Karpas-422 (cell line): ENCODE results near the gene LRP8. TPM values are rescaled to one million over a fixed set of nuclear protein-coding genes. Genes with fewer than 3 reads are reported as not detected.

ENCODE experiments used
- DNase-seq: peaks from one replicate; pipeline ENCODE4 v3.0.0-alpha.2; 2015
- H2AFZ ChIP-seq: fragments of 200-600 bp; sonication (generic); 2 replicates; pipeline ENCODE4 v1.6.1; 2014; ENCODE audit warnings: antibody characterized with exemption, low read length, mixed read lengths
- H3K27ac ChIP-seq: fragments of 200-600 bp; sonication (generic); 2 replicates; pipeline ENCODE4 v1.5.1; 2014; ENCODE audit warnings: mild to moderate bottlenecking, low read length, moderate library complexity
- H3K27me3 ChIP-seq: fragments of 200-600 bp; sonication (generic); 2 replicates; pipeline ENCODE4 v1.6.1; 2014; ENCODE audit warnings: low read length, mixed read lengths
- H3K36me3 ChIP-seq: fragments of 200-600 bp; sonication (generic); 2 replicates; pipeline ENCODE4 v1.6.1; 2014; ENCODE audit warnings: low read length, mixed read lengths; ENCODE audit not compliant: insufficient read depth
- H3K4me1 ChIP-seq: fragments of 200-600 bp; sonication (generic); 2 replicates; pipeline ENCODE4 v1.6.1; 2014; ENCODE audit warnings: mild to moderate bottlenecking, low read length, mixed read lengths
- H3K4me2 ChIP-seq: fragments of 200-600 bp; sonication (generic); 2 replicates; pipeline ENCODE4 v1.6.1; 2014; ENCODE audit warnings: low read length, low read depth, mild to moderate bottlenecking; ENCODE audit not compliant: poor library complexity, severe bottlenecking
- H3K4me3 ChIP-seq: fragments of 200-600 bp; sonication (generic); 2 replicates; pipeline ENCODE4 v1.5.1; 2014; ENCODE audit warnings: mild to moderate bottlenecking, antibody characterized with exemption, low read length, mixed read lengths
- H3K79me2 ChIP-seq: fragments of 200-600 bp; sonication (generic); 2 replicates; pipeline ENCODE4 v1.6.1; 2014; ENCODE audit warnings: mild to moderate bottlenecking, low read length, mixed read lengths
- H3K9ac ChIP-seq: fragments of 200-600 bp; sonication (generic); 2 replicates; pipeline ENCODE4 v1.6.0; 2014; ENCODE audit warnings: low read length
- H3K9me2 ChIP-seq: fragments of 200-600 bp; sonication (generic), shearing (Covaris generic); replicated peaks from 2 replicates; pipeline ENCODE4 v1.6.0; 2014; ENCODE audit warnings: mild to moderate bottlenecking, low read length, moderate library complexity; ENCODE audit not compliant: insufficient read depth
- H3K9me3 ChIP-seq: fragments of 300-700, 200-600 bp; sonication (generic); 2 replicates; pipeline ENCODE4 v1.6.1; 2014; ENCODE audit warnings: low read length, mixed read lengths
- H4K20me1 ChIP-seq: fragments of 200-600 bp; sonication (generic); 2 replicates; pipeline ENCODE4 v1.6.1; 2014; ENCODE audit warnings: mild to moderate bottlenecking, antibody characterized with exemption, low read length, low read depth; ENCODE audit not compliant: insufficient read depth
- total RNA-seq: library from RNA; depleted of rRNA; stranded (reverse); fragments of >200 nt; shearing (Covaris generic); gene quantifications from 2 replicates; pipeline ENCODE4 v1.2.3, GENCODE V29; 2014; ENCODE audit warnings: low replicate concordance

Gene LRP8
- total RNA-seq, 1 experiment from 2014 or later, result 26.7 TPM

- peaks cover 12% of the 10 kb centered on the region for H3K4me1 ChIP-seq
- H3K9me3 ChIP-seq, result no peaks in the 10 kb centered on the region
- H3K27ac ChIP-seq, result no peak overlapping the region
- 0 out of 2 replicates have a peak, but pooled peaks cover 5% of the 10 kb centered on the region for H3K79me2 ChIP-seq
- DNase-seq, result no peak
- H3K4me2 ChIP-seq, result no peak overlapping the region
- no peak overlapping the region for H2AFZ ChIP-seq
- H3K9ac ChIP-seq, result no peak overlapping the region
- peaks cover 64% of the 10 kb centered on the region; the same call in 1 of the 2 replicates for H3K36me3 ChIP-seq
- no peak overlapping the region for H3K4me3 ChIP-seq
- H4K20me1 ChIP-seq, result no peaks in the 10 kb centered on the region
- H3K9me2 ChIP-seq, result no peaks in the 10 kb centered on the region
- no peaks in the 10 kb centered on the region for H3K27me3 ChIP-seq
These were observed 62.3 kb downstream of the LRP8 start for GRCh38 chr1:53265581-53265980.

GRCh38 chr1:53264048-53264447 lies 63.8 kb downstream of the LRP8 start:
- Histone ChIP-seq H3K9me2 (no peaks in the 10 kb centered on the region), H3K27ac (no peak overlapping the region), H3K4me1 (no peaks in the 10 kb centered on the region), H2AFZ (no peak overlapping the region), H3K4me3 (no peak overlapping the region), H3K9me3 (no peaks in the 10 kb centered on the region), H3K79me2 (0 out of 2 replicates have a peak, but pooled peaks cover 5% of the 10 kb centered on the region), H3K27me3 (no peaks in the 10 kb centered on the region), H4K20me1 (no peaks in the 10 kb centered on the region), H3K4me2 (no peak overlapping the region), H3K9ac (no peak overlapping the region), H3K36me3 (peaks cover 65% of the 10 kb centered on the region; the same call in 1 of the 2 replicates)
- DNase-seq, result no peak

DNA sequence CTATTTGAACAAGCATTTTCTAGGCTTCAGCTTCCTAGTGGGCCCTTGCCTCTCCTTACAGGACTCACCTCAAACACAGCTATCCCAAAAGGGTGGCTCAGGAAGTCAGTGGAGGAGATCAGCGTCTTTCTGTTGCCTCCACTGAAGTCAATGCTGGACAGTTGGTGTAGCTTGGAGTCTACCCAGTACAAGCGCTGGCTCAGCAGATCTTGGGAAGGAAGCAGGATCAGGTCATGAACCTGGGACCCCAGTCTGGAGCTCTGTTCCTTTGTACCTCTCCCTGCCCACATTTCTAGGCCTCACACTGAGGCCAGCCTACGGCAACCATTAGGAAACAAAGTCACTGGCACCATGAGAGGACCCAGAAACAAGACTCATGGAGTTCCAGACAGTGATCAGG lies 65.9 kb downstream of the LRP8 start:
- H3K79me2 ChIP-seq, result no peaks in the 10 kb centered on the region
- DNase-seq, result no peak
- no peak overlapping the region for H3K9ac ChIP-seq
- no peak overlapping the region for H3K4me2 ChIP-seq
- H3K9me3 ChIP-seq, result no peaks in the 10 kb centered on the region
- no peak overlapping the region for H3K4me3 ChIP-seq
- no peaks in the 10 kb centered on the region for H3K4me1 ChIP-seq
- no peaks in the 10 kb centered on the region for H3K9me2 ChIP-seq
- no peaks in the 10 kb centered on the region for H3K27me3 ChIP-seq
- peaks cover 72% of the 10 kb centered on the region; the same call in 1 of the 2 replicates for H3K36me3 ChIP-seq
- no peak overlapping the region for H3K27ac ChIP-seq
- no peaks in the 10 kb centered on the region for H4K20me1 ChIP-seq
- no peak overlapping the region for H2AFZ ChIP-seq

GRCh38 chr1:53260631-53261247 lies 67.1 kb downstream of the LRP8 start:
- Histone ChIP-seq H3K36me3 (peaks cover 80% of the 10 kb centered on the region; the same call in 1 of the 2 replicates), H2AFZ (no peak overlapping the region)

DNA sequence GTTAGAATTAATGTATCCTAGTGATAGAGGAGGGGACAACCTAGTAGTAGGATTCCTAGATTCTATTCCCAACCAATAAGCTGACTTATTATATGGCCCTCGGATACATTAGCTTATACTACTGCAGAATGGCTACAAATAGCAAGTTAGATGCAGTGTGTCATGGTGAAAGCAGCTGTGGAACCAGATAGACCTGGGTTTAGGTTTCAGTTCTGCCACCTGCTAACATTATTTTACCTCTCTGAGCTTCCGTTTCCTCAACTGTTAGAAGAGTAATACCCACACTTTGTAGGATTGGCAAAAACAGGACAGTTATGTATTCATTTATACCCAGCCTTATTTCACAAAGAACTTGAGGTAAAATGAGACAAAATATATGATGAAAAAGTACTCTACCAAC lies 67.9 kb downstream of the LRP8 start:
- no peak overlapping the region for H3K27ac ChIP-seq
- no peaks in the 10 kb centered on the region for H3K79me2 ChIP-seq
- no peaks in the 10 kb centered on the region for H3K9me2 ChIP-seq
- H2AFZ ChIP-seq, result no peak overlapping the region
- H3K9me3 ChIP-seq, result no peaks in the 10 kb centered on the region
- H3K36me3 ChIP-seq, result peaks cover 81% of the 10 kb centered on the region; the same call in 1 of the 2 replicates
- H3K4me2 ChIP-seq, result no peak overlapping the region
- no peak overlapping the region for H3K4me3 ChIP-seq
- DNase-seq, result no peak
- H4K20me1 ChIP-seq, result no peaks in the 10 kb centered on the region
- no peaks in the 10 kb centered on the region for H3K27me3 ChIP-seq
- no peak overlapping the region for H3K9ac ChIP-seq
- no peaks in the 10 kb centered on the region for H3K4me1 ChIP-seq

More at GRCh38 chr1:53260631-53261247, 67.1 kb downstream of the LRP8 start:
- Histone ChIP-seq H3K4me3 (no peak overlapping the region), H3K27me3 (no peaks in the 10 kb centered on the region), H3K79me2 (no peaks in the 10 kb centered on the region), H3K4me2 (no peak overlapping the region), H3K9ac (no peak overlapping the region), H4K20me1 (no peaks in the 10 kb centered on the region), H3K27ac (no peak overlapping the region), H3K9me2 (no peaks in the 10 kb centered on the region), H3K4me1 (no peaks in the 10 kb centered on the region), H3K9me3 (no peaks in the 10 kb centered on the region)
- no peak for DNase-seq

DNA sequence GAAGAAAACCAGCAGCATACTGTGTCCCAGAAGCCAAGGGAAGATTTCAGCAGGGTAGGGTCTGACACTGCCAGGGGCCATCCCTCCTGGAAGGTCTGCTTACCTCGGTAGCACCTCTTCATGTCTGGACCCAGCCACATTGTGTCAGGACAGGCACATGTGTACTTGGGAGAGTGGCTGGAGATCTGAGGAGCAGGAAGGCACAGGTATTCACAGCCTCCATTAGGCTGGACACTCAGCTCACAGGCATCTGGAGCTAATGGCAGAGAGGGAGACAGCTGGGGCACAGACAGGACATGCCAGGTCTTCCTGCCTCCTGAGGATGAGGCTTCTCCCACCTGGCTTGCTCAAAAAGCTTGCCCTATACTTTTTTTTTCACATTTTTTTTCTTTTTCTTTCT lies 69.7 kb downstream of the LRP8 start:
- Histone ChIP-seq H3K27ac (no peak overlapping the region), H3K4me3 (no peak overlapping the region), H3K27me3 (no peaks in the 10 kb centered on the region), H3K9me2 (no peaks in the 10 kb centered on the region), H3K79me2 (no peaks in the 10 kb centered on the region), H3K36me3 (peaks cover 78% of the 10 kb centered on the region; the same call in 1 of the 2 replicates), H3K9me3 (no peaks in the 10 kb centered on the region), H3K4me1 (no peaks in the 10 kb centered on the region), H2AFZ (no peak overlapping the region), H3K4me2 (no peak overlapping the region), H4K20me1 (no peaks in the 10 kb centered on the region), H3K9ac (no peak overlapping the region)
- DNase-seq, result no peak

DNA sequence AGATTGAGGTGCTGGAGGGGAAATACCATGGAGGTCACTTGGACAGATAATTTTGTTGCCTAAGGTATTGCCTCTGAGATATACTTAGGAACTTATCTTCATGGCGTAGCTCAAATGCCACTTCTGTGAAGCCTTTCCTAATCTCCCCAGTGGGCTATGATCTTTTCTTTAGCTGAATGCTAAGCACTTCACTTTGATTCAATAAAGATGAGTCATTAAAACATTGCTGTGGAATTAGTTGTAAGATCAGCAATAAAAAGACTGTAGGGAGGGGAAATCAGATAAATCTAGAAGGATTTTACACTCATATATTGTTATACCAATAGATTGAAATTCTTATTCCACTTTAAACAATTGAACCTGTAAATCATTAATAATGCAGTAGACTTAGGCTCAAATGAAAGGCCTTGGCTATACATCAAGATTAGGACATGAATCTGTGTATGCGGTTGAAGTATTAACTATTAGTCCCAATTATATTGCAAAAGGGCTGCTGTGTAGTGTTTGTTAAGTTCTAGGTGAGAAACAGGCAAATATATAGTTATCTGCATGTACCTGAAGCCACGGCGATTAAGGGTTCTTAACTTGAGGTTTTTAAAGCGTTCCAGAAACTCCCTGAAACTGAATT lies 70.3 kb downstream of the LRP8 start:
- Histone ChIP-seq H3K9ac (no peak overlapping the region), H3K9me2 (no peaks in the 10 kb centered on the region), H3K4me2 (no peak overlapping the region), H3K4me1 (no peaks in the 10 kb centered on the region), H3K79me2 (no peaks in the 10 kb centered on the region), H3K9me3 (no peaks in the 10 kb centered on the region), H3K36me3 (peaks cover 82% of the 10 kb centered on the region; the same call in 1 of the 2 replicates), H3K27ac (no peak overlapping the region), H3K27me3 (no peaks in the 10 kb centered on the region), H3K4me3 (no peak overlapping the region), H4K20me1 (no peaks in the 10 kb centered on the region), H2AFZ (no peak overlapping the region)
- DNase-seq, result no peak

DNA sequence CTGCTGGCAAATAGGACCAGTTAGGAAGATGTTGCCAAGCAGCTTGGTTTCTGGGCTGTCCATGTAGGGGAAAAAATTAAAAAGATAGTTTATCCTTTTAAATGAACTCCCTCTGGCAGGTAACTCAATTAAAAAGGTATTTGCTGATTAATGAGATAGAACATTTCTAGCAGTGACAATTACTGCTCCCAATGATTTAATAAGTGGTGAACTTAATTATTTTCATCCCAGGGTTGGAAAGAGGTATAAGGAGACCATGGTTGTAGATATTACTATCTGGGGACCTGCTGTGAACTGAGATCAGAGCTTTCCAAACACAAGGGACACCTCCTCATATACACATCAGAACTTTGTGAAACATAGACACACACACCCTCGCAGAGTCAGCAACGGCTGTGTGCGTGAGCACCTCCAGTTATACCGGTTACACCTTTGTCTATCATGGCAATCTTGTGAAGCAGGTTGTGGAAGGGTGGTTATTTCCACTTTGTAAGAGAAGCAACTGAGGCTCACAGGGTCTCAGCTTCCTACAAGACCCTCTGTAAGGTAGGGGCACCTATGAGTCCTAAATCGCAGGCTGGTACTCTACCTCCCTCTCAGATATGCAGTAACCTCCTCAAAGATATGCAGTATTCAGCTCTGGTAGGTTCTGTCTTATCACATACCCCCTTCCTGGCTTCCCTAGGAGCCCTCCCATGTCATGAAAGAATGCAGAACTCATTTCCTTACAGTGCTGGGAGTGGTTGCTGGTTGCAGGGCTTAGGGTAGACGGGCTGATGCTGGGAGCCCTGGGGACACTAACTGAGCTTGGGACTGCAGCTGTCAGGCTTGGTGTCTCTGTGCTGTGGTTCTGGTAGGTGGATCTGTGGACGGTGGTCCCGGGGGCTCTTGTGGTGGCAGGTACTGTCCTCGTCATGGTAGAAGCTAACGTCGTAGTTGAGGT lies 71.1 kb downstream of the LRP8 start:
- Histone ChIP-seq H3K9me2 (no peaks in the 10 kb centered on the region), H3K4me2 (no peak overlapping the region), H3K9ac (no peak overlapping the region), H3K36me3 (peaks cover 85% of the 10 kb centered on the region; the same call in 1 of the 2 replicates), H3K4me3 (no peak overlapping the region), H4K20me1 (no peaks in the 10 kb centered on the region), H3K27ac (no peak overlapping the region), H3K9me3 (no peaks in the 10 kb centered on the region), H3K27me3 (no peaks in the 10 kb centered on the region), H3K79me2 (no peaks in the 10 kb centered on the region), H2AFZ (no peak overlapping the region), H3K4me1 (no peaks in the 10 kb centered on the region)
- DNase-seq, result no peak
